GM19324 (cell line): ENCODE measurements around the gene NHSL1.

Experiments
- ATAC-seq: cut with Tn5 transposase; IDR thresholded peaks from one replicate; pipeline ENCODE4 v1.9.1; 2021; ENCODE audit warnings: mild to moderate bottlenecking, moderate library complexity; ENCODE audit not compliant: unreplicated experiment, low FRiP score

The NHSL1 gene

GRCh38 chr6:138406443-138406842 is 92.9 kb downstream of the NHSL1 start:
- no peak for ATAC-seq

GRCh38 chr6:138405816-138406413 is 93.4 kb downstream of the NHSL1 start:
- ATAC-seq: no peak

- no peak for ATAC-seq
These were observed 94.5 kb downstream of the NHSL1 start for GRCh38 chr6:138404666-138405337.

- ATAC-seq: peak; percentile 95
These were observed 95.3 kb downstream of the NHSL1 start, which contains the start of gene HEBP2 for GRCh38 chr6:138403801-138404665. Gene HEBP2, plus strand, starts transcription at chr6:138404223. Its CDS starts 273 bp downstream, at chr6:138404496.

GRCh38 chr6:138403324-138403800 is 95.9 kb downstream of the NHSL1 start:
- ATAC-seq: peak; percentile 6

GRCh38 chr6:138402838-138403187 is 96.5 kb downstream of the NHSL1 start:
- ATAC-seq: no peak

- no peak for ATAC-seq
These were observed 97.1 kb downstream of the NHSL1 start for GRCh38 chr6:138401960-138402837.

GRCh38 chr6:138400326-138400725 is 99.0 kb downstream of the NHSL1 start:
- no peak for ATAC-seq

- no peak for ATAC-seq
These were observed 101.9 kb downstream of the NHSL1 start for GRCh38 chr6:138397128-138398122.

GRCh38 chr6:138396709-138397108 is 102.6 kb downstream of the NHSL1 start:
- no peak for ATAC-seq

GRCh38 chr6:138393871-138394783 is 105.2 kb downstream of the NHSL1 start:
- ATAC-seq: no peak

GRCh38 chr6:138389551-138389950 is 109.7 kb downstream of the NHSL1 start:
- no peak for ATAC-seq

- no peak for ATAC-seq
These were observed 111.5 kb downstream of the NHSL1 start for GRCh38 chr6:138387577-138388368.

GRCh38 chr6:138386897-138387296 is 112.4 kb downstream of the NHSL1 start:
- no peak for ATAC-seq

GRCh38 chr6:138383776-138384175 is 115.5 kb downstream of the NHSL1 start:
- ATAC-seq: no peak

- ATAC-seq: no peak
These were observed 116.6 kb downstream of the NHSL1 start for GRCh38 chr6:138382498-138383265.

- no peak for ATAC-seq
These were observed 120.8 kb downstream of the NHSL1 start for GRCh38 chr6:138378463-138378862.
